Measurements from ENCODE around the gene UFSP2.

Gene UFSP2

GRCh38 chr4:185425647-185426352 is at the start of gene UFSP2:
TSS of gene UFSP2 (minus strand) at chr4:185425964. CDS start at chr4:185425868, 96 bp downstream.
- DNase-seq (ENCODE audit: low read depth), result peak; percentile 74

- DNase-seq (ENCODE audit: low read depth), result no peak
Observed at GRCh38 chr4:185473247-185473646, 47.5 kb upstream of the UFSP2 start.

GRCh38 chr4:185472103-185472542 is 46.4 kb upstream of the UFSP2 start:
- DNase-seq (ENCODE audit: low read depth), result no peak

- DNase-seq (ENCODE audit: low read depth), result peak; percentile 82
Observed at GRCh38 chr4:185471235-185472102, 45.7 kb upstream of the UFSP2 start, which contains the start of gene CCDC110. TSS of gene CCDC110 (minus strand) at chr4:185471733. CDS start at chr4:185471683, 50 bp downstream.

GRCh38 chr4:185470501-185471195 is 44.9 kb upstream of the UFSP2 start:
- DNase-seq (ENCODE audit: low read depth), result no peak

GRCh38 chr4:185469580-185470154 is 43.9 kb upstream of the UFSP2 start:
- DNase-seq (ENCODE audit: low read depth), result no peak

GRCh38 chr4:185468999-185469398 is 43.2 kb upstream of the UFSP2 start:
- no peak for DNase-seq (ENCODE audit: low read depth)

- DNase-seq (ENCODE audit: low read depth), result no peak
Observed at GRCh38 chr4:185467991-185468390, 42.2 kb upstream of the UFSP2 start.

GRCh38 chr4:185467101-185467500 is 41.3 kb upstream of the UFSP2 start:
- no peak for DNase-seq (ENCODE audit: low read depth)

GRCh38 chr4:185465707-185466106 is 39.9 kb upstream of the UFSP2 start:
- no peak for DNase-seq (ENCODE audit: low read depth)

- DNase-seq (ENCODE audit: low read depth), result no peak
Observed at GRCh38 chr4:185464887-185465286, 39.1 kb upstream of the UFSP2 start.

GRCh38 chr4:185464183-185464582 is 38.4 kb upstream of the UFSP2 start:
- no peak for DNase-seq (ENCODE audit: low read depth)

- DNase-seq (ENCODE audit: low read depth), result no peak
Observed at GRCh38 chr4:185463541-185463940, 37.8 kb upstream of the UFSP2 start.

GRCh38 chr4:185461565-185461964 is 35.8 kb upstream of the UFSP2 start:
- DNase-seq (ENCODE audit: low read depth), result no peak

- DNase-seq (ENCODE audit: low read depth), result no peak
Observed at GRCh38 chr4:185457136-185457535, 31.4 kb upstream of the UFSP2 start.

GRCh38 chr4:185456131-185456530 is 30.4 kb upstream of the UFSP2 start:
- DNase-seq (ENCODE audit: low read depth), result no peak

- DNase-seq (ENCODE audit: low read depth), result no peak
Observed at GRCh38 chr4:185445209-185445608, 19.4 kb upstream of the UFSP2 start.

- DNase-seq (ENCODE audit: low read depth), result no peak
Observed at GRCh38 chr4:185441479-185441878, 15.7 kb upstream of the UFSP2 start.

- no peak for DNase-seq (ENCODE audit: low read depth)
Observed at GRCh38 chr4:185437809-185438208, 12.0 kb upstream of the UFSP2 start.

GRCh38 chr4:185435466-185435865 is 9.7 kb upstream of the UFSP2 start:
- no peak for DNase-seq (ENCODE audit: low read depth)

- DNase-seq (ENCODE audit: low read depth), result no peak
Observed at GRCh38 chr4:185429660-185430059, 3.9 kb upstream of the UFSP2 start.

All from stimulated activated CD8-positive, alpha-beta memory T cell treated with anti-CD3 and anti-CD28 coated beads, Interleukin-15, amount 100 ng/mL, for 1 hour (primary cell).